ENCODE measurements around the gene KIRREL1.

The KIRREL1 gene

DNA sequence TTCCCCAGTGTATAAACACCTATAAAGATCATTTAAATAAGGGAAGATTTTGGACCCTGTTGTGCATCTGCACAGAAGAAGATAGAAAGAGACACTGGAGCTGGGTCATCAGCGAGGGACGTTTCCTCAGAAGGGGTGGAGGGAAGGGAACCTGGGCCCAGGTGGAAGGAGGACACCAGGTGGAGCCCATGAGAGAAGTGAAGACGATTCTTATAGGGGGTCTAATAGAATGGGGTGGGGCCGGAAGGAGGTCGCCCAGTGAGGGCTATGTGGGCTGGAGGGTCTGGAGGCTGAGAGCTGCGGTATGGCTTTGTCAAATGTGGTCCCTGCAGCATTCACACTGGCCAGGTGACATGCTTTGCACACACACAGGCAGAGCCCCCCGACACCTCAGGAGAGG, 13.7 kb downstream of the KIRREL1 start:
- H3K36me3 ChIP-seq (ENCODE audit: low read depth) = peaks cover 9% of the 10 kb centered on the region
- no peaks in the 10 kb centered on the region for H3K9me3 ChIP-seq (ENCODE audit: severe bottlenecking)
- no peak for ATAC-seq (ENCODE audit: low read depth)
- no peak overlapping the region for H3K4me3 ChIP-seq (ENCODE audit: severe bottlenecking)
- H3K4me1 ChIP-seq (ENCODE audit: insufficient read depth, poor library complexity, severe bottlenecking) = peaks cover 49% of the 10 kb centered on the region
- TF ChIP-seq CTCF (IDR thresholded peaks at IDR 0.05; ENCODE audit: poor library complexity, severe bottlenecking) = no peak
- no peak for DNase-seq (ENCODE audit: low spot score)
- peak overlapping the region; percentile 98 for H3K27ac ChIP-seq (ENCODE audit: poor library complexity, severe bottlenecking)
- H3K27me3 ChIP-seq (ENCODE audit: insufficient read depth, poor library complexity, severe bottlenecking) = no peaks in the 10 kb centered on the region

DNA sequence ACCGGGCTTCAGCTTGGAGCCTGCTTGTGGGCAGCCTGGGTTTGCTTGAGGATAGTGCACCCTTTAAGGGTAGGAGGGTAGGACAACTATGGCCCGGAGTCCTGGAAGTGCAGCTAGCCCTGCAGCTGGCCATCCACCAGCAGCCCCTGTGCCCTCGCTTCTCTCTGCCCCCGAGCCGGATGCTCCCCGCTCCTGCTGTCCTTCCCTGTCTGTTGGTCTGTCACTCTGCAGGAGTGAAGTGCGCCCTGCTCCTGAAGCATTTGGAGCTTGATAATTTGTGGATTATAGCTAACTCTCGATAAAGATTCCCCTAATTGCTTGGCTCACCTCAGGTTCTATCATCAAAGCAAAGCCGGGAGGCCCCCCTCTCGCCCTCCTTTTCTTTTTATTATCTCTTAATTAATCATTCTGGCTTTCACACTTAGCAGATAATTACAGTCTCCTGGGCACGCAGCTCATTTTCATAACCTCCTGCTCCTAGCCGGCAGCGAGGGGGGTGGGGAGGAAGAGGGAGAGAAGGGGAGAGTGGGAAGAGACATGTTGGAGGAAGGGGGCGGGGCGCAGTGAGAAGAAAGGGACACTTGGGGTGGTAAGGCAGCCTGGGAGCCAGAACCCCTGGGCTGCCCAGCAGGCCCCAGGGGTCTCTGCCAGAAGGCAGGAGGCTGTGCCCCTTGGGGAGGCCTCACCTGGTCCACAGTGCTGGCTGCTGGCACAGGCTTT, 14.4 kb downstream of the KIRREL1 start:
- no peak for DNase-seq (ENCODE audit: low spot score)
- no peaks in the 10 kb centered on the region for H3K9me3 ChIP-seq (ENCODE audit: severe bottlenecking)
- no peaks in the 10 kb centered on the region for H3K27me3 ChIP-seq (ENCODE audit: insufficient read depth, poor library complexity, severe bottlenecking)
- peak overlapping the region; percentile 98 for H3K27ac ChIP-seq (ENCODE audit: poor library complexity, severe bottlenecking)
- ATAC-seq (ENCODE audit: low read depth) = no peak
- peaks cover 43% of the 10 kb centered on the region for H3K4me1 ChIP-seq (ENCODE audit: insufficient read depth, poor library complexity, severe bottlenecking)
- no peak overlapping the region for H3K4me3 ChIP-seq (ENCODE audit: severe bottlenecking)
- H3K36me3 ChIP-seq (ENCODE audit: low read depth) = peaks cover 10% of the 10 kb centered on the region
- TF ChIP-seq CTCF (IDR thresholded peaks at IDR 0.05; ENCODE audit: poor library complexity, severe bottlenecking) = no peak

DNA sequence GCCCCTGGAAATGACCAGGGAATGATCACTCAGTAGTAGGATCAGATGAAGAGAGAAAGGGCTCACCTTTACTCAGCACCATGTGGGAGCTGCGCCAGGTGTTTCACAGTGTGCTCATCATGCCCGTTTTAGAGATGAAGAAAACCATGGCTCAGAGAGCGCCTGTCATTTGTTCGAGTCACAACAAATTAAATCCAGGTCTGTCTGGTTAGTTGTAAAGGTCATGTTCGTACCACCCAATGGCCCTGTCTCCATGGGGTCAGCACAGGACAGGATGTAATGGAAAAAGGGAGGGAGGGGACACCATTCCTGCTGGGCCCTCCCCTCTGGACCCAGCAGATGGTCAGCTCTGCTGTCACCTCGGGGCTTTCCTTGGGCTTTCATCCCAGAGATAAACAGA, 15.2 kb downstream of the KIRREL1 start:
- no peaks in the 10 kb centered on the region for H3K9me3 ChIP-seq (ENCODE audit: severe bottlenecking)
- DNase-seq (ENCODE audit: low spot score) = no peak
- no peak for TF ChIP-seq CTCF (IDR thresholded peaks at IDR 0.05; ENCODE audit: poor library complexity, severe bottlenecking)
- peaks cover 41% of the 10 kb centered on the region for H3K4me1 ChIP-seq (ENCODE audit: insufficient read depth, poor library complexity, severe bottlenecking)
- no peaks in the 10 kb centered on the region for H3K27me3 ChIP-seq (ENCODE audit: insufficient read depth, poor library complexity, severe bottlenecking)
- H3K36me3 ChIP-seq (ENCODE audit: low read depth) = peaks cover 10% of the 10 kb centered on the region
- H3K27ac ChIP-seq (ENCODE audit: poor library complexity, severe bottlenecking) = peak overlapping the region; percentile 98
- peak; percentile 43 for ATAC-seq (ENCODE audit: low read depth)
- H3K4me3 ChIP-seq (ENCODE audit: severe bottlenecking) = no peak overlapping the region

DNA sequence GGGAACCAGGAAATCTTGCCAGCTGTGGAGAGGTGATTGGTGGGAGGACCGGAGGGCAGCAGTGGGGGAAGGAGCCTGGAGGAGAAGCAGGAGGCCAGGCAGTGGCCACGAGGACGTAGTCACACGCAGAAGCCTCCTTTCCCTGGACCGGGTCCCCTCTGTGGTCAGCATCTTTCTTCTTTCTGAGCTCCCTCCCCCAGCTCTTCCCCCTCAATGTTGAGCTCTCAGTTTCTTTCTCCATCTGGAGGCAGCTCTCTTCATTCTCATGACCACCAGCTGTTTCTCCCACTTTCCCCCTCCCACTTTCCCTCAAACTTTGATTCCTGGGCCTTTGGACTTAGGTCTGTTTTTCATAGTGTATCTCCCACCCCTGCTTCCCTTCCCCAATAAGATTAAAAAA, 18.3 kb downstream of the KIRREL1 start:
- Histone ChIP-seq H3K36me3 (ENCODE audit: low read depth) (peaks cover 10% of the 10 kb centered on the region), H3K4me1 (ENCODE audit: insufficient read depth, poor library complexity, severe bottlenecking) (peaks cover 57% of the 10 kb centered on the region), H3K27ac (ENCODE audit: poor library complexity, severe bottlenecking) (peak overlapping the region; percentile 98), H3K27me3 (ENCODE audit: insufficient read depth, poor library complexity, severe bottlenecking) (no peaks in the 10 kb centered on the region), H3K4me3 (ENCODE audit: severe bottlenecking) (no peak overlapping the region), H3K9me3 (ENCODE audit: severe bottlenecking) (no peaks in the 10 kb centered on the region)
- TF ChIP-seq CTCF (IDR thresholded peaks at IDR 0.05; ENCODE audit: poor library complexity, severe bottlenecking) = no peak
- no peak for ATAC-seq (ENCODE audit: low read depth)
- DNase-seq (ENCODE audit: low spot score) = no peak

Measured in RWPE2 (cell line).